ENCODE results near the gene KLF16. TPM values are rescaled to one million over a fixed set of nuclear protein-coding genes. Genes with fewer than 3 reads are reported as not detected.
A peak's percentile ranks its signal among the peaks of the same experiment; 100 is the strongest.

Gene KLF16
- total and polyA plus RNA-seq, 9 of the 15 experiments (the other 6 are each of a cell fraction or from before 2014, with no cell fraction given), result 0.04 to 60.4 (median 6.8) TPM

DNA sequence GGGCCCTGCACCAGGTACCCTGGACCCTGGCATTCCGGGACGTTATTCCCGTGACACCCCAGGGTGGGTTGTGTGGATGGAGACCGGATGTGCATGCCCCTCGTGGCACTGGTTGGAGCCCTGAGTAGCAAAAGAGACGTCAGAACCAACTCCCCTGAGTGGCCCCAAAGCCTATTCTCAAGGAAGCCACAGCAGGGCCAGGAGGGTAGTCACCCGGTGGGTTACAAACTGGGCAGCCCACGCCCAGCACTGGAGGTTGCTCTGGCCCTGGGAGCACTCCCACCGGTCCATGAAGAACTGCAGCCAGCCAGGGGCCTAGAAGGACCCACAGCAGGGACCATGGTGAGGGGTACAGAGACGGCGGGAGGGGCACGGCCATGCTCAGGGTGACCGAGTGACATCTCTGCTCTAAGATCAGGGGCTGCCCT, 7.5 kb downstream of the KLF16 start (continued):
- TF ChIP-seq REST (IDR thresholded peaks at IDR 0.05; ENCODE audit: borderline replicate concordance) (no peak), REST (CRISPR knock-in tag; IDR thresholded peaks at IDR 0.05; ENCODE audit: low read depth) (no peak), DMBX1 (CRISPR knock-in tag; IDR thresholded peaks at IDR 0.05; ENCODE audit: borderline replicate concordance) (no peak), HDGF (IDR thresholded peaks at IDR 0.05) (no peak), MITF (IDR thresholded peaks at IDR 0.05) (no peak), RBBP5 (IDR thresholded peaks at IDR 0.05; ENCODE audit: borderline replicate concordance, insufficient read depth, low read length, poor library complexity, severe bottlenecking) (no peak), ZFX (CRISPR knock-in tag; IDR thresholded peaks at IDR 0.05) (peak; percentile 47), JUND (IDR thresholded peaks at IDR 0.05; ENCODE audit: borderline replicate concordance, low read depth, low read length) (no peak), JUND (tag; IDR thresholded peaks at IDR 0.05; ENCODE audit: borderline replicate concordance, low read depth, low read length) (0 out of 3 replicates have a peak, but pooled peaks have one; percentile 6), EWSR1 (IDR thresholded peaks at IDR 0.05; ENCODE audit: borderline replicate concordance, low read depth, partially characterized antibody) (no peak), SIN3A (IDR thresholded peaks at IDR 0.05; ENCODE audit: borderline replicate concordance in 2 of 2, control insufficient read depth in 1 of 2, low read depth in 2 of 2, low read length in 2 of 2) (0 out of 4 replicates have a peak, but pooled peaks of 1 of the 2 experiments have one; percentile 1), SMARCA5 (IDR thresholded peaks at IDR 0.05) (no peak), SRSF1 (IDR thresholded peaks at IDR 0.05; ENCODE audit: low read depth, low read length) (no peak), ZNF589 (CRISPR knock-in tag; IDR thresholded peaks at IDR 0.05; ENCODE audit: low read depth) (0 out of 2 replicates have a peak, but pooled peaks have one; percentile 9), SOX6 (IDR thresholded peaks at IDR 0.05) (no peak), ZNF175 (CRISPR knock-in tag; IDR thresholded peaks at IDR 0.05; ENCODE audit: low read depth) (no peak)
- TF ChIP-seq, protein P1, sequence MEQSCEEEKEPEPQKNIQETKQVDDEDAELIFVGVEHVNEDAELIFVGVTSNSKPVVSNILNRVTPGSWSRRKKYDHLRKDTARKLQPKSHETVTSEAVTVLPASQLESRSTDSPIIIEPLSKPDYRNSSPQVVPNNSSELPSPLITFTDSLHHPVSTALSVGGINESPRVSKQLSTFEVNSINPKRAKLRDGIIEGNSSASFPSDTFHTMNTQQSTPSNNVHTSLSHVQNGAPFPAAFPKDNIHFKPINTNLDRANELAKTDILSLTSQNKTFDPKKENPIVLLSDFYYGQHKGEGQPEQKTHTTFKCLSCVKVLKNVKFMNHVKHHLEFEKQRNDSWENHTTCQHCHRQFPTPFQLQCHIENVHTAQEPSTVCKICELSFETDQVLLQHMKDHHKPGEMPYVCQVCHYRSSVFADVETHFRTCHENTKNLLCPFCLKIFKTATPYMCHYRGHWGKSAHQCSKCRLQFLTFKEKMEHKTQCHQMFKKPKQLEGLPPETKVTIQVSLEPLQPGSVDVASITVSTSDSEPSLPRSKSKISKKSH (CRISPR knock-in tag; IDR thresholded peaks at IDR 0.05), result no peak
